Measurements from ENCODE around the gene ABHD17B.

GRCh38 chr9:71861618-71862017 is 49.4 kb downstream of the ABHD17B start:
- TF ChIP-seq CTCF (IDR thresholded peaks at IDR 0.05) (no peak), POLR2AphosphoS5 (IDR thresholded peaks at IDR 0.05; ENCODE audit: insufficient read depth in 1 of 2, low read depth in 1 of 2) (no peak), POLR2A (IDR thresholded peaks at IDR 0.05) (no peak)
